AG09309 (cell line): ENCODE data around the gene SLC19A3.
"Not testable (repeated sequence)": the region's sequence is repeated elsewhere in the genome, so short reads cannot be mapped to it uniquely, and the experiment has no call there.

Source experiments
- DNase-seq: peaks from one replicate; pipeline ENCODE4 v3.0.0-alpha.2; 2010; ENCODE audit warnings: low read depth
- H3K4me3 ChIP-seq: 2 replicates; pipeline ENCODE4 v1.5.1; 2011; ENCODE audit warnings: mild to moderate bottlenecking, low read depth, low read length, moderate library complexity; ENCODE audit not compliant: control insufficient read depth
- CTCF ChIP-seq: IDR thresholded peaks from 2 replicates; pipeline ENCODE4 v1.5.1; 2011; ENCODE audit warnings: mild to moderate bottlenecking, low read depth, low read length, inconsistent platforms; ENCODE audit not compliant: insufficient read depth, control insufficient read depth; ENCODE audit errors: missing control alignments

Gene SLC19A3

GRCh38 chr2:227674485-227674884 lies 43.3 kb downstream of the SLC19A3 start:
- H3K4me3 ChIP-seq, result no peak overlapping the region
- TF ChIP-seq CTCF, result no peak
- DNase-seq, result no peak

DNA sequence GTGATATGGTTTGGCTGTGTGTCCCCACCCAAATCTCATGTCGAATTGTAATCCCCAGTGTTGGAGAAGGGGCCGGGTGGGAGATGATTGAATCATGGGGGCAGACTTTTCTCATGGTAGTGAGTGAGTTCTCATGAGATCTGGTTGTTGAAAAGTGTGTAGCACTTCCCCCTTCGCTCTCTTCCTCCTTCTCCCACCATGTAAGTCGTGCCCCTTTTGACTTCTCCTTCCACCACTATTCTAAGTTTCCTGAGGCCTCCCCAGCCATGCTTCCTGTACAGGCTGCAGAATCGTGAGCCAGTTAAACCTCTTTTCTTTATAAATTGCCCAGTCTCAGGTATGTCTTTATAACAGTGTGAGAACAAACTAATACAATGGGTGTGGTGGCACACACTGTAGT lies 44.2 kb downstream of the SLC19A3 start:
- not testable (repeated sequence) for DNase-seq, H3K4me3 ChIP-seq

DNA sequence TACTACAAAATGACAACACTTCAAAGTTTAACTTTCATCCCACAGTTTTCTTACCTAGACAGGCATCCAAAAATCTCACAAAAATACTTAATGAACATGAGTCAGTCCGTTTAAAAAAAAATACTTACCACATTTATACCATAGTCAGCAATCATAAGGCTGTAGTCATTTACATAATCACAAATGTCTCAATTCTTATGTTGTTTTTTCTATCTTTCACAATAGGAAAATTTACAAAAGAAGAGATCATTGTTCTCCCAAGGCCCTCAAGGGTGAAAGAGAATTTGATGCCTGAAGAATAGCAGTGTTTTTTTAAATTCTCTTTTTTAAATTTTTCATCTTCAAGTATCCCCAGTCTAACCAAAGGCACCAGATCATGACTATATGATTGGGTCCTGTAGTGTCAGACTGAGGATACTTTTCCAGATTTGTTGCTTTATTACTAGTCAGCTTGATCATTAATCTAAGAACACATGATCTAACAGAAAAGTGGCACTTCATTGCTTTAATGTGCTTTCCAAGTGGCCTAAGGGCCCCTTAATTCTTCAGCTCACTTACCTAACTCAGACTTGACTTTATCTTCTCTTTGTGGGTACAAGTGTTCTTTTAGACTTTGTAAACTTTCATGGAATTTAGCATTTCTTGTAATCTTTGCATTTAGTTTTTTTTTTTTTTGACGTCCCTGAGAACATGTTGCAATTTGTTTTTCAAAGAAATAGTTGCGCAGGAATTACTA lies 46.5 kb downstream of the SLC19A3 start:
- TF ChIP-seq CTCF, result no peak
- H3K4me3 ChIP-seq, result no peak overlapping the region
- no peak for DNase-seq

DNA sequence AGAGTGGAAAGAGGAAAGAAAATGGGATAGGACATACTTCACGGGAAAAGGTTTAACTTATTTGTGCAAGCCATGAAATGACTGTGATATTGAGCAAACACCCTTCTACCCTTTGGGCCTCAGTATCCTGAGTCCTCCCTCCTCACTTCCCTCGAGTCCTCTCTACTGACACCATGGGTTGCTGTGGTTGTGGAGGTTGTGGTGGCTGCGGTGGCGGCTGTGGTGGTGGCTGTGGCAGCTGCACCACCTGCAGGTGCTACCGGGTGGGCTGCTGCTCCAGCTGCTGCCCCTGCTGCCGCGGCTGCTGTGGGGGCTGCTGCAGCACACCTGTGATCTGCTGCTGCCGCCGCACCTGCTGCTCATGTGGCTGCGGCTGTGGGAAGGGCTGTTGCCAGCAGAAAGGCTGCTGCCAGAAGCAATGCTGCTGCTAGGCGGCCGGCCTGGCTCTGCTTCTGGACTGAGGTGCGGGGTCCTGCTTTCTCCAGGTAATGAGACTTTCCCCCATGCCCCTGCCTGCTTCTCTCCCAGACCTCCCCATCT lies 51.1 kb downstream of the SLC19A3 start, which contains the start of gene SCYGR5:
Gene SCYGR5, plus strand, starts transcription at position 174 of the 540 bp plus-strand sequence. Its CDS starts 0 bp downstream, at position 174.
- not testable (repeated sequence) for DNase-seq

DNA sequence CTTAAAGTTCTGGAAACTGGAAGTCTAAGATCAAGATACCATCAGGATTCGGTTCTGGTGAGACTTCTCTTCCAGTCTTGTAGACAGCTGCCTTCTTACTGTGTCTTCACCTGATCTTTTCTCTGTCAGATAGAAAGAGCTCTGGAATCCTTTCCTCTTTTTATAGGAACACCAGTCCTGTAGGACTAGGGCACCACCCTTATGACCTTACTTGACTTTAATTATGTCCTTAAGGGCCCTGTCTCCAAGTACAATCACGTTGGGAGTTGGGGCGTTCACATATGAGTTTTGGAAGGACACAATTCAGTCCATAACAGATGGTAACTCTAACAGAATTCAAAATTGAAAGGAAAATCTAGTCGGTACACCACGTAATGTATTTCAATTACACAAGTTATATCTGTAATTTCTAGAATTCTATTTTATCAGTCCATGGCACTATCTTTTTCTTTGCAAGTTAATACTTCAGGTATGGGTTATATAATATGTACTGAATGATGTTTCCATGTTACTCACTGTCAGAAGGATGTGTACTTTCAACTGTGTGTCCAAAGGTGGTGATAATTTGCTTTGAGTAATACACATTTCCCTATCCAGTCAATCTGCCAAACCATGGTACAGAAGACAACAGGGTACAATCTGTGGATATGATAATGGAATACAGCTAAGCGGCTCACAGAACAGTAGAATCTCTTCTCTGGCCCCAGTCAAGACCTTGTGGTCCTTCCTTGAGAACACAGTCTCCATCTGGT lies 52.5 kb downstream of the SLC19A3 start:
- no peak for DNase-seq
- no peak overlapping the region for H3K4me3 ChIP-seq
- no peak for TF ChIP-seq CTCF

More for the DNA sequence above, 51.1 kb downstream of the SLC19A3 start, which contains the start of gene SCYGR5:
- H3K4me3 ChIP-seq, result not testable (repeated sequence)

DNA sequence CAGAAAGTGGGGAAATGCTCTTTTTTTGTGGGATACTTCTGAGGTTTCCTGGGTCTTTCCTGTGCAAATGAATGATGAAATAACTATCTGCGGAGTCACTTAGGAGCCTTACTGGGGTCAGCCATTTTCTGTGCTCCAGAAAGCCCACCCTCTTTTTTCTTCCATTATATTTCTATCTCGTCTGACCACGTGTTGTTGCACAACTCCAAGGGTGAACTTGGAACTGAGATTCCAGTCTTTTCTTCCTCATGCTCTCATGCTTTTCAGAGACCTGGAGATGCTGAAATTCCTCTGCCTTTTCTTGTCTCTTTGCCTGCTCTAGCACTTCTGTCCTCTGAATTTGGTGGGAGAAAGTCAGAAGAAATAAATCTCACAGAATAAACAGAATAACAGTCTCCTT lies 56.0 kb downstream of the SLC19A3 start:
- no peak overlapping the region for H3K4me3 ChIP-seq
- no peak for TF ChIP-seq CTCF
- no peak for DNase-seq

DNA sequence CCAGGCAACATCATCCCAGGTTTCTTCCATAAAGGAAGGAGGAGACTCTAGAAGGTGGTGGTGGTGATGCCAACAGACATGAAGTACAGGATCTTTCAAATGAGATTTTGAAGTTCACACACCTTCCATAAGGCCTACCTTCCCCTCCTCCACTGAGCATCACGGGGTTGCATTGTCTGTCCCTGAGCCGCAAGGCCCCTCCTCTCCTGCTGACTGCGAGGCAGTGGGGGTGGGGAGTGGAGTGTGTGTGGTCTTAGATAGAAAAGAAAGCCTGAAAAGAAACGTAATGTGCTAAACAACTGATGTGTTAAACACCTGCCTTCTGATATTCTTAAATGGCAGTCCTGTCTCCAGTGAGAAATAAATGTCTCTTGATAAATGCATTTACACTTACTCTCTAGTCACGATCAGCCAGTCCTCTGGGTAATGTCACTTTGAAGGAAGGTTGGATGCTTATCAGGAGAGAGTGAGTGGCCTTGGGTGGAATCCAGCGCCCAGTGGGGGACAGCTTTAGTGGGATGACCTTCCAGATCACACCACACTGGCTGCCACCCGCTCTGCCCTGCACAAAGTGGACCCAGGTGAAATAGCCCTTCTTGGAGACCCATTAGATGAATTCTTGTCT lies 56.7 kb downstream of the SLC19A3 start:
- no peak for DNase-seq
- no peak for TF ChIP-seq CTCF
- no peak overlapping the region for H3K4me3 ChIP-seq
